SK-N-SH (cell line): Measurements from ENCODE around the gene STON2. TPM values are rescaled to one million over a fixed set of nuclear protein-coding genes. Genes with fewer than 3 reads are reported as not detected.
A peak's percentile ranks its signal among the peaks of the same experiment; 100 is the strongest.

Source experiments
- CTCF ChIA-PET: fragments of 300-600, 350-600 bp; formaldehyde crosslinking; extraction: SDS; loops from one replicate; lab custom pipeline; 2021; lab: Yijun Ruan, JAX
- POLR2A ChIA-PET: fragments of 350-600 bp; sonication (Branson Sonifier 250); formaldehyde crosslinking; extraction: SDS; loops from one replicate; lab custom pipeline; 2020; ENCODE audit warnings: antibody characterized with exemption, inconsistent platforms; lab: Yijun Ruan, JAX
- DNase-seq: peaks from one replicate; pipeline ENCODE4 v3.0.0; 2012
- H2AFZ ChIP-seq: fragments of 200-600 bp; sonication (generic); 2 replicates; pipeline ENCODE4 v1.8.1; 2016; ENCODE audit warnings: antibody characterized with exemption, mild to moderate bottlenecking, low read depth
- H3F3A ChIP-seq: fragments of 200-600 bp; sonication (generic); replicated peaks from 2 replicates; pipeline ENCODE3; 2016; ENCODE audit warnings: antibody characterized with exemption, mild to moderate bottlenecking; ENCODE audit not compliant: insufficient read depth
- H3K27ac ChIP-seq, 2 experiments: fragments of 200-500 bp in 1 of 2; fragments of 200-600 bp in 1 of 2; sonication (Bioruptor generic) in 1 of 2; sonication (generic), shearing (Covaris generic) in 1 of 2; 2 replicates each; pipeline versions ENCODE4 v1.5.1 to v1.6.1; 2014 to 2016; ENCODE audit warnings: low read depth in 2 of 2, inconsistent platforms in 1 of 2, low read length in 1 of 2, mild to moderate bottlenecking in 1 of 2, mixed read lengths in 1 of 2
- H3K27me3 ChIP-seq: fragments of 200-600 bp; sonication (generic), shearing (Covaris generic); 2 replicates; pipeline ENCODE4 v1.6.1; 2016; ENCODE audit warnings: mixed run types; ENCODE audit not compliant: insufficient read depth
- H3K36me3 ChIP-seq, 2 experiments: fragments of 200-500 bp in 1 of 2; fragments of 200-600 bp in 1 of 2; sonication (Bioruptor generic) in 1 of 2; sonication (generic) in 1 of 2; replicated peaks in 1 of 2; 2 replicates each; pipeline versions ENCODE3 to v1.5.1; 2014 to 2016; ENCODE audit warnings: low read length in 1 of 2, mild to moderate bottlenecking in 1 of 2; ENCODE audit not compliant: insufficient read depth in 2 of 2, control insufficient read depth in 1 of 2
- H3K4me1 ChIP-seq, 2 experiments: fragments of 200-500 bp in 1 of 2; fragments of 200-600 bp in 1 of 2; sonication (Bioruptor generic) in 1 of 2; sonication (generic), shearing (Covaris generic) in 1 of 2; 2 replicates each; pipeline versions ENCODE4 v1.5.1 to v1.6.1; 2014 to 2016; ENCODE audit warnings: low read depth in 1 of 2, low read length in 1 of 2, mixed run types in 1 of 2; ENCODE audit not compliant: insufficient read depth in 2 of 2, control insufficient read depth in 1 of 2
- H3K4me2 ChIP-seq: fragments of 200-600 bp; sonication (generic), shearing (Covaris generic); 2 replicates; pipeline ENCODE4 v1.6.1; 2017; ENCODE audit warnings: mixed run types
- H3K4me3 ChIP-seq, 2 experiments: fragments of 200-500 bp in 1 of 2; fragments of 200-600 bp in 1 of 2; sonication (Bioruptor generic) in 1 of 2; sonication (generic), shearing (Covaris generic) in 1 of 2; 2 replicates each; pipeline versions ENCODE4 v1.5.1 to v1.8.1; 2014 to 2016; ENCODE audit warnings: low read depth in 2 of 2, inconsistent platforms in 1 of 2, low read length in 1 of 2, mild to moderate bottlenecking in 1 of 2, mixed read lengths in 1 of 2, moderate library complexity in 1 of 2
- H3K79me2 ChIP-seq: fragments of 200-600 bp; sonication (generic); 2 replicates; pipeline ENCODE4 v1.8.1; 2017; ENCODE audit warnings: mild to moderate bottlenecking; ENCODE audit not compliant: insufficient read depth
- H3K9ac ChIP-seq: fragments of 200-600 bp; sonication (generic); 2 replicates; pipeline ENCODE4 v1.6.1; 2017; ENCODE audit warnings: mixed run types
- H3K9me2 ChIP-seq: fragments of 200-600 bp; sonication (generic); 2 replicates; pipeline ENCODE4 v1.6.1; 2017; ENCODE audit warnings: mixed run types
- H3K9me3 ChIP-seq: fragments of 200-600 bp; sonication (generic); 2 replicates; pipeline ENCODE4 v1.6.1; 2017; ENCODE audit warnings: mixed run types, mild to moderate bottlenecking, moderate library complexity
- H4K20me1 ChIP-seq: fragments of 200-600 bp; sonication (generic); 2 replicates; pipeline ENCODE4 v1.6.1; 2017; ENCODE audit warnings: mild to moderate bottlenecking, mixed run types; ENCODE audit not compliant: insufficient read depth
- ELF1 ChIP-seq: IDR thresholded peaks from 2 replicates; pipeline ENCODE4 v1.4.0; 2012
- EZH2phosphoT487 ChIP-seq: fragments of 200-600 bp; sonication (generic); IDR thresholded peaks from 2 replicates; pipeline ENCODE4 v1.6.1; 2017; ENCODE audit warnings: low read depth, mixed run types, mild to moderate bottlenecking, antibody characterized with exemption, moderate library complexity, borderline replicate concordance
- FOXJ3 ChIP-seq: sonication (generic); formaldehyde crosslinking; IDR thresholded peaks from 2 replicates; pipeline ENCODE4 v1.5.1; 2020; ENCODE audit warnings: mild to moderate bottlenecking, missing genetic modification reagents
- JUND ChIP-seq: IDR thresholded peaks from 2 replicates; pipeline ENCODE4 v1.4.0; 2012
- RXRA ChIP-seq: IDR thresholded peaks from 2 replicates; pipeline ENCODE4 v1.4.0; 2012; ENCODE audit warnings: low read depth, mild to moderate bottlenecking, borderline replicate concordance
- TAF1 ChIP-seq: IDR thresholded peaks from 2 replicates; pipeline ENCODE4 v1.6.1; 2012; ENCODE audit warnings: low read depth, mild to moderate bottlenecking, low read length, moderate library complexity, borderline replicate concordance
- WGBS: methylation state at CpG from one replicate; pipeline ENCODE4 v1.1.6; 2017; ENCODE audit warnings: low lambda C conversion rate; 5-methylcytosine and 5-hydroxymethylcytosine counted together
- polyA plus RNA-seq, 3 experiments: library from polyadenylated mRNA; depleted of rRNA; stranded (reverse); fragments of >200 nt; gene quantifications; 2 replicates each; pipeline ENCODE4 v1.2.3, GENCODE V29; 2012
- TF ChIP-seq, protein P1 (sequence below): fragments of 150-350 bp; IDR thresholded peaks from 2 replicates; pipeline ENCODE4 v1.6.1; 2017; ENCODE audit warnings: antibody characterized with exemption, low read length, low read depth, borderline replicate concordance
- TF ChIP-seq, protein P2 (sequence below): IDR thresholded peaks from 2 replicates; pipeline ENCODE4 v1.6.1; 2012; ENCODE audit warnings: mild to moderate bottlenecking, low read depth, low read length, moderate library complexity
- TF ChIP-seq, protein P3 (sequence below): IDR thresholded peaks from 2 replicates; pipeline ENCODE4 v1.4.0; 2012; ENCODE audit warnings: low read depth
- TF ChIP-seq, protein P4 (sequence below): fragments of 150-350 bp; IDR thresholded peaks from 2 replicates; pipeline ENCODE4 v1.6.1; 2016; ENCODE audit warnings: mild to moderate bottlenecking, low read depth, low read length
- TF ChIP-seq, protein P5 (sequence below): IDR thresholded peaks from 2 replicates; pipeline ENCODE4 v1.4.0; 2012; ENCODE audit warnings: low read depth, borderline replicate concordance

The STON2 gene
- polyA plus RNA-seq, 1 of the 3 experiments (the other 2 are of a cell fraction), result not detected

DNA sequence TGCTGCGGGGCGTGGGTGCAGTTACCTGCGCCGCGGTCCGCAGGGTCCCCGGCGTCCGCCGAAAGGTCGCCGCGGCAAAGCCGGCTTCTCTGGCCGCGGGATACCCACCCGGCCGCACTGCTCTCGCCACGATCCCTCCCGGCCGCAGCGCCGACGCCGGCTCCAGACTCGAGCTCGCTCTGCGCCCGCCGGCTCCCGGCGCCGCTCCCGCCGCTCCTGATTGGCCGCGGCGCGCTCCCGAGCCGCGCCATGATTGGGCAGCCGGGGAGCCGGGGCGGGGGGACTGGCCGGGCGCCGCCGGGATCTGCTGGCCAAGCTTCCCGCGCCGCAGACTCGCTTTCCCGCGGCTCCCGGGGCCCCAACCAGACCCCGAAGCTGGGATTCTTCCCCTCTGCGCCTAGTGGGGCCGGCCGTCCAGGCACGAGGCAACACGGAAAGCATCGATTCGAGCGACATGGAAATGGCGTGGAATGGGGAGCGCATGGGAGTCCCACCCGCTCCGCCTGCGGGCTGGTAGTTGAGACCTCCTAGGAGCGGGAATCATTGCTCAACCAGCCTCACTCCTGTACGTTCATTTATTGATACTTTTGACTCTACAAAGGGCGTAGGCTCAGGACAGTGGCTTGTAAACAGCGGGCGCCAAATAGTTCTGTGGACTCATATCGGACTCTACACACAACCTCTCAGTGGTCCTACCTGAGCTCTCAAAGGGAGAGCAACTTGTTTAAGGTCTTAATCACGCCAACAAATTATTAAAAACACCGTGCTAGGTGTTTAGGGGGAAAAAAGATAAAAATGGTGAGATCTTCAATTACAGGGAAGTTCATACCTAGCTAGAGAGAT lies 36.4 kb upstream of the STON2 start:
- POLR2A ChIA-PET, result no interaction called here
- H3K4me2 ChIP-seq, result peak overlapping the region; percentile 75
- H3K9ac ChIP-seq, result no peak overlapping the region
- WGBS, result 3% methylated on average over 11 of the region's 79 CpGs
- no peaks in the 10 kb centered on the region for H3K9me2 ChIP-seq
- CTCF ChIA-PET, result interaction anchor here (0.8 to 2.8 kb wide), 5 partner anchors 10 to 185 kb away, joined by 3 to 19 read pairs (median 4); no protein-coding TSS in a partner anchor
- H3K4me3 ChIP-seq, result peak overlapping the region; percentile 56 to 60
- no peaks in the 10 kb centered on the region for H4K20me1 ChIP-seq
- no peaks in the 10 kb centered on the region for H3K36me3 ChIP-seq
- H3K27ac ChIP-seq, result no peak overlapping the region; a peak in 1 of 4 replicates
- H3K9me3 ChIP-seq, result no peaks in the 10 kb centered on the region
- H3K79me2 ChIP-seq, result no peaks in the 10 kb centered on the region
- H3F3A ChIP-seq, result no peaks in the 10 kb centered on the region
- H2AFZ ChIP-seq, result 0 out of 2 replicates have a peak overlapping the region, but pooled peaks have one; percentile 79
- TF ChIP-seq, protein P1, sequence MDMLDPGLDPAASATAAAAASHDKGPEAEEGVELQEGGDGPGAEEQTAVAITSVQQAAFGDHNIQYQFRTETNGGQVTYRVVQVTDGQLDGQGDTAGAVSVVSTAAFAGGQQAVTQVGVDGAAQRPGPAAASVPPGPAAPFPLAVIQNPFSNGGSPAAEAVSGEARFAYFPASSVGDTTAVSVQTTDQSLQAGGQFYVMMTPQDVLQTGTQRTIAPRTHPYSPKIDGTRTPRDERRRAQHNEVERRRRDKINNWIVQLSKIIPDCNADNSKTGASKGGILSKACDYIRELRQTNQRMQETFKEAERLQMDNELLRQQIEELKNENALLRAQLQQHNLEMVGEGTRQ, result no peak
- TF ChIP-seq EZH2phosphoT487, result no peak
- TF ChIP-seq RXRA, result no peak
- TF ChIP-seq, protein P2, sequence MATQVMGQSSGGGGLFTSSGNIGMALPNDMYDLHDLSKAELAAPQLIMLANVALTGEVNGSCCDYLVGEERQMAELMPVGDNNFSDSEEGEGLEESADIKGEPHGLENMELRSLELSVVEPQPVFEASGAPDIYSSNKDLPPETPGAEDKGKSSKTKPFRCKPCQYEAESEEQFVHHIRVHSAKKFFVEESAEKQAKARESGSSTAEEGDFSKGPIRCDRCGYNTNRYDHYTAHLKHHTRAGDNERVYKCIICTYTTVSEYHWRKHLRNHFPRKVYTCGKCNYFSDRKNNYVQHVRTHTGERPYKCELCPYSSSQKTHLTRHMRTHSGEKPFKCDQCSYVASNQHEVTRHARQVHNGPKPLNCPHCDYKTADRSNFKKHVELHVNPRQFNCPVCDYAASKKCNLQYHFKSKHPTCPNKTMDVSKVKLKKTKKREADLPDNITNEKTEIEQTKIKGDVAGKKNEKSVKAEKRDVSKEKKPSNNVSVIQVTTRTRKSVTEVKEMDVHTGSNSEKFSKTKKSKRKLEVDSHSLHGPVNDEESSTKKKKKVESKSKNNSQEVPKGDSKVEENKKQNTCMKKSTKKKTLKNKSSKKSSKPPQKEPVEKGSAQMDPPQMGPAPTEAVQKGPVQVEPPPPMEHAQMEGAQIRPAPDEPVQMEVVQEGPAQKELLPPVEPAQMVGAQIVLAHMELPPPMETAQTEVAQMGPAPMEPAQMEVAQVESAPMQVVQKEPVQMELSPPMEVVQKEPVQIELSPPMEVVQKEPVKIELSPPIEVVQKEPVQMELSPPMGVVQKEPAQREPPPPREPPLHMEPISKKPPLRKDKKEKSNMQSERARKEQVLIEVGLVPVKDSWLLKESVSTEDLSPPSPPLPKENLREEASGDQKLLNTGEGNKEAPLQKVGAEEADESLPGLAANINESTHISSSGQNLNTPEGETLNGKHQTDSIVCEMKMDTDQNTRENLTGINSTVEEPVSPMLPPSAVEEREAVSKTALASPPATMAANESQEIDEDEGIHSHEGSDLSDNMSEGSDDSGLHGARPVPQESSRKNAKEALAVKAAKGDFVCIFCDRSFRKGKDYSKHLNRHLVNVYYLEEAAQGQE, result no peak
- no peak for TF ChIP-seq FOXJ3 (CRISPR knock-in tag)
- no peak for TF ChIP-seq ELF1
- TF ChIP-seq, protein P3, sequence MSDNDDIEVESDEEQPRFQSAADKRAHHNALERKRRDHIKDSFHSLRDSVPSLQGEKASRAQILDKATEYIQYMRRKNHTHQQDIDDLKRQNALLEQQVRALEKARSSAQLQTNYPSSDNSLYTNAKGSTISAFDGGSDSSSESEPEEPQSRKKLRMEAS, result peak; percentile 17; the same call in 1 of the 2 replicates
- TF ChIP-seq JUND, result no peak
- TF ChIP-seq, protein P4, sequence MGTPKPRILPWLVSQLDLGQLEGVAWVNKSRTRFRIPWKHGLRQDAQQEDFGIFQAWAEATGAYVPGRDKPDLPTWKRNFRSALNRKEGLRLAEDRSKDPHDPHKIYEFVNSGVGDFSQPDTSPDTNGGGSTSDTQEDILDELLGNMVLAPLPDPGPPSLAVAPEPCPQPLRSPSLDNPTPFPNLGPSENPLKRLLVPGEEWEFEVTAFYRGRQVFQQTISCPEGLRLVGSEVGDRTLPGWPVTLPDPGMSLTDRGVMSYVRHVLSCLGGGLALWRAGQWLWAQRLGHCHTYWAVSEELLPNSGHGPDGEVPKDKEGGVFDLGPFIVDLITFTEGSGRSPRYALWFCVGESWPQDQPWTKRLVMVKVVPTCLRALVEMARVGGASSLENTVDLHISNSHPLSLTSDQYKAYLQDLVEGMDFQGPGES, result 0 out of 2 replicates have a peak, but pooled peaks have one; percentile 7
- TF ChIP-seq, protein P5, sequence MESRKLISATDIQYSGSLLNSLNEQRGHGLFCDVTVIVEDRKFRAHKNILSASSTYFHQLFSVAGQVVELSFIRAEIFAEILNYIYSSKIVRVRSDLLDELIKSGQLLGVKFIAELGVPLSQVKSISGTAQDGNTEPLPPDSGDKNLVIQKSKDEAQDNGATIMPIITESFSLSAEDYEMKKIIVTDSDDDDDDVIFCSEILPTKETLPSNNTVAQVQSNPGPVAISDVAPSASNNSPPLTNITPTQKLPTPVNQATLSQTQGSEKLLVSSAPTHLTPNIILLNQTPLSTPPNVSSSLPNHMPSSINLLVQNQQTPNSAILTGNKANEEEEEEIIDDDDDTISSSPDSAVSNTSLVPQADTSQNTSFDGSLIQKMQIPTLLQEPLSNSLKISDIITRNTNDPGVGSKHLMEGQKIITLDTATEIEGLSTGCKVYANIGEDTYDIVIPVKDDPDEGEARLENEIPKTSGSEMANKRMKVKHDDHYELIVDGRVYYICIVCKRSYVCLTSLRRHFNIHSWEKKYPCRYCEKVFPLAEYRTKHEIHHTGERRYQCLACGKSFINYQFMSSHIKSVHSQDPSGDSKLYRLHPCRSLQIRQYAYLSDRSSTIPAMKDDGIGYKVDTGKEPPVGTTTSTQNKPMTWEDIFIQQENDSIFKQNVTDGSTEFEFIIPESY, result no peak
- no peak for TF ChIP-seq TAF1
- H3K4me1 ChIP-seq, result peaks cover 0 to 8% of the 10 kb centered on the region in 2 experiments; a peak in 1 of 4 replicates
- DNase-seq, result peak; percentile 97
- H3K27me3 ChIP-seq, result peaks cover 32% of the 10 kb centered on the region
